Cardiac septum (tissue), 1 donor: ENCODE results near the gene DUS1L. TPM values are rescaled to one million over a fixed set of nuclear protein-coding genes. Genes with fewer than 3 reads are reported as not detected.

Experiments
- DNase-seq: peaks from one replicate; pipeline ENCODE4 v3.0.0-alpha.2; 2020; ENCODE audit warnings: low spot score
- intact Hi-C: fragments of 100-400 bp; cut with DNase I; formaldehyde crosslinking; loops from one replicate; pipeline ENCODE4 v1.14.0; 2022
- total RNA-seq: library from RNA; stranded (reverse); fragmentation: NEBNext Ultra II Directional; extraction: Animal tissue kit (Norgen Biotek cat#: 25700); gene quantifications from one replicate; pipeline ENCODE4 v1.2.1, GENCODE V29; 2021
- donor health status: DM: no; HTN: no; CAD: no.

The DUS1L gene
- total RNA-seq, 1 donor from 2014 or later: 47.6 TPM

DNA sequence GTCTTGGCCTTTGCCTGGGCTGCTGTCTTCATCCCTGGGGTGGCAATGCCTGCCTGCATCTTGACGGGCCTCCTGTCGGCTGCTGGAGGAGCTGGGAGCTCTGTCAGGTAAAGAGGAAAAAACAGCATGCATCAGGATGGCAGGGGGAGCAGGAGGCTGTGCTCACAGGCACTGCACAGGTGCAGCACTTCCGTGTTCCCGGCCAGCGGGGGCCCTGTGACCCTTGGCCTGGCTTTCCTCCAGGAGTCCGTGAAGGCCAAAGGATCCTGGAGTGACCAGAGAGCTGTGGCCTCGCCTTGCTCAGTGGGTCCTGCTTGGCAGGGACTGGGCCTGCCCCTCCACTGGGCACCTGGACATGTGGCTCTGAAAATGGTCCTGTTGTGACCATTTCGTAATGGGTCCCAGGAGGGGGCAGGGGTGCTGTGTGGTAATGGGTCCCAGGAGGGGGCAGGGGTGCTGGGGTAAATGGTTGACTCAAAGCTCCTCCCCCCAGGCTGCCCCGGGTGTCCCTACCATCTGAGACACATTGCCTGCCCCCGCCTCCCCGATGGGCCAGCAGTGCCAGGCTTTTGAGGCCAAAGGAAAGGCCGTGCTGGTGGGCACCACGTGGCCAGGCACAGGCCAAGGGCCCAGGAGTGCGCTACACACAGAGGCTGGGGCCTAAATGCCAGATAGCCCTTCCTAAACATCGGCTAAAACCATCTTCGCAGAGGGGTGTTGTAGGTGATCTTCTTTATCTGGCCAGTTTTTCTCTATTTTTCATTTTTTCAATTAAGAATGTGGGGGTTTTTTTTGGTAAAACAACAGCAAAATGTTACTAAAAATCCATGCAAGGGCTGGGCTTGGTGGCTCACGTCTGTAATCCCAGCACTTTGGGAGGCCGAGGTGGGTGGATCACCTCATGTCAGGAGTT lies 36.4 kb upstream of the DUS1L start:
- DNase-seq: no peak
- intact Hi-C loops: no loop called here

DNA sequence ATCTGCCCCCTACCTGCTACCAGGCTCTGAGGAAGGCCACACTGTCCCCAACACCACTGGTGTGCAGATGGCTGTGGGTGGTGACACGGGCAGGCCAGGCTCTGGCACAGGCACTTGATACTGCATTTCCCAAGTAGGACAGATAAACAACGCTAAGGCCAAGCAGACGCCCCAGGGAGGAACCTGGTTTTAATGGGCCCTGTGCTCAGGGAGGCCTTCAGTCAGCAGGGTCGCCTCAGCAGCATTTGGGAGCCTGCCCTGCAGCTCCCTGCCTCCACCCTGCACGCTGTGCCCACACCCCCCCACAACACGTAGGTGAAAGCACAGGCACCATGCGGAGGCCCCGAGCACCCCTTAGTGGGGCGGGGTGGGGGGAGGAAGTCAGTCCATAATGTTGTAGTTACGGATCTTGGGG lies 35.7 kb upstream of the DUS1L start:
- no peak for DNase-seq

DNA sequence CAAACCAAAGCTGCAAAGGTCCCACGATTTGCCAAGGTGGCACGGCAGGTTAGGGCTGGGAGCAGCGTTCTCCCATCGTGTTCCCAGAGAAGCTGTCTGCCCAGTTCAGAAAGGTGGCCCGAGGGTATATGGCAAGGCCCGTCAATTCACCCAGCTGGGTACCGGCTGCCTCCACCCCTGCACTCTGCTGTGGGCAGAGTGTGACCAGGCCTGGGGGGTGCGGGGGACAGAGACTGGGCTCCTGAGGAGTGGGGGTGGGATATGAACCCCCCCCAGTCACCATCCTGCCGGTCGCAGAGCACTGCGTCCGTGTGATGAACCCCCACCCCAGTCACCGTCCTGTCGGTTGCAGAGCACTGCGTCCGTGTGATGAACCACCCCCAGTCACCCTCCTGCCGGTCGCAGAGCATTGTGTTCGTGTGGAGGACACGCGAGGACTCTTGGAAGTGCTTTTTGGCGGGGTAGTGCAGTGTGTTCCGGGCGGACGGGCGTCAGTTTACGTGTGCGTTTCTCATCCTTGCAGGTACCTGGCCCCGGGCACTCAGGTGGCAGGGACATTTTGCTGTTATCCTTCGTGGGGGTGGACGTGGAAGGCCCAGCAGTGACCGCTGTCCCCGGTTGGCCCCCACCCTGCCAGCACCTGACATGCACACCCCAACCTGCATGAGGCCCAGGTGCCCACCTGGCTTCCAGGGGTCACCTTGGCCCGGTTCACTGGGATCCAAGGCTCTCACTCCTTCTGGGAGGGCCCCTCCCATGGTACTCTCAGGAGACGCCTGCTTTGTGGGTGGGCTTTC lies 35.1 kb upstream of the DUS1L start:
- no peak for DNase-seq

More for the DNA sequence above, 35.7 kb upstream of the DUS1L start:
- intact Hi-C loops: no loop called here

DNA sequence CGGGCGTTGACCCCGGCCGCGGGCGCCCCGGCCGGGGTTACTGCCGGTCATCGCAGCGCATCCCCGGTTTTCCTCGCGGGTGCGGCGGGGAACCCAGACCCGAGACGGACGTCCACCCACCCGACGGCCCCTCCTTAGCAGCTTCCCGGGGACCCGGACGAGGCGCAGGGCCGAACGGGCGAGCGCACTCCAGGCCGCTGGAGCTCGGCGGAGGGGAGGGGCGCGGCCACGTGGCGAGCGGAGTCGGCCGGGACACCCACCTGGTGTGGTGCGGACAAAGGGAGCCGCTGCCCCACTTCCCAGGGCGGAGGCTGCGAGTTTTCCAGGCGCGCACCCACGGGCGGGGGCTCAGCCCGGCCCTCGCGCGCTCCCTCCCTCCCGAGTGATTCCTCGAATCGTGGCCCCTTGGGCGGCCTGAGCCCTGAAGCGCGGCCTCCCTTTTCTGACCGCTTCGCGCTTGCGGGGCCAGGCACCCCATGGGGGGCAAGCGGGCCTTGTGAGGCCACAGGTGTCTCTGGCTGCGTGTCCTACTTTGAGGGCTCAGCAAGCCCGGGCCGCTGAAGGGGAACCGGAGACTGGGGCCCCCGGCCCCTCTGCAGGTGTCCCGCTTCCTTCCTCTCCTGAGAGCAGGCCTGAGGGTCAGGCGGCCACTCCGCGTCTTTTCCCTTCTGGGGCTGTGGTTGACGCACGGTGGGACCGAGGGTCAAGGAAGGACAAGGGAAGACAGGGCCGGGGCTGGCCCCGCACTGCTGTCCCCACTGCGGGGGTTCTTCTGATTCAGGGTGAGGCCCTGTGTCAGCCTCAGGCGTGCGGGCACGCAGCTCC lies 33.5 kb upstream of the DUS1L start:
- intact Hi-C loops: loop anchor here (5.0 kb wide), 1 partner anchor 62 kb away; the partner anchor contains the start of gene DCXR
- no peak for DNase-seq

More for the DNA sequence above, 35.1 kb upstream of the DUS1L start:
- intact Hi-C loops: no loop called here

DNA sequence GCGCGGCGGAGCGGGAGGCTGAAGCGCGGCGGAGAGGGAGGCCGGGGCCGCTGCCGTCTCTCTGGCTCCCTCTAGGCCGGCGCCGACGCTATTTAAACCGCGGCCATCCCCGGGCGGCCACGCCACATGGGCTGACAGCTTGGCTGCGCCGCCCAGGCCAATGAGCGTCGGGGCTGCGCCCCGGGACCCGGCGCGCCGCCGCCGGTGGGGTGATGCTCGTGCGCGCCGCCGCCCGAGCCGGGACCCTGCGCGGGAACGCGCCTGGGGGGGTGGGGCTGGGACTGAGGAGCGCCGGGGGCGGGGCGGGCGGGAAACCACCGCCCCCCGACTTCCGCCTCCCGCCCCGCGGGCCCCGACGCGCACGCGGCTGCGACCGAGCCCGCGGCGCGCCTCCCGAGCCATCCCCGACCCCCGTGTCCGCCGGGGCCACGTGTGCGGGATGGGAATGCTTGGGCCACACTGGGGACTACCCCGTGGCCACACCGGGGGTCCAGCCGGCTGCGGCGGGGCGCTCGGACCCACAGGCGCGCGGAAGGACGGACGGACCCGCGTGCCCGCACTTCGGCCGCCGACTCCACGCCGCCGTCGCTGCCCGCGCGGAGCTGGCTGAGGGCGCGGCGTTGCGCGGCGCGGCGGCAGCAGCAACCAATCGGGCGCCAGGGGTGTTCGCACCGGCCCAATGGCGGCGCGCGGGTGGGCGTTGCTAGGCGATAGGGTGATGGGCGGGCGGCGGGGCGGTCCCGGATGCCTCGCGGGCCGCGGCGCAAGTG lies 32.8 kb upstream of the DUS1L start, which contains the start of gene FASN:
Gene FASN, minus strand, starts transcription at position 68 of the 770 bp plus-strand sequence. CDS start 1,791 bp downstream, outside the sequence.
- intact Hi-C loops: loop anchor here (5.0 kb wide), 1 partner anchor 61 kb away; the partner anchor contains the start of gene DCXR
- DNase-seq: peak; percentile 96

DNA sequence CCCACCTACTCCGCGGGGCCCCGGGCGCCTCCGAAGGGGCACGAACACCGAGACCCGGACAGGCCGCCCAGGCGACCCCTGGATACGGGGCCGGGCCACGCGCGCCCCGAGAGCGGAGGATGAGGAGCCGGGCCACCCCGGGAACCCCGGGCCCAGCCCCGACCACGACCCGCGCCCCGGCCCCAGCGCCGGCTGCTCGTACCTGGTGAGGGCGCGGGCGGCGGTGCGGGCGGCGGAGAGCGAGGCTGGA lies 32.2 kb upstream of the DUS1L start:
- no peak for DNase-seq
- intact Hi-C loops: loop anchor here (5.0 kb wide), 1 partner anchor 61 kb away; the partner anchor contains the start of gene DCXR

DNA sequence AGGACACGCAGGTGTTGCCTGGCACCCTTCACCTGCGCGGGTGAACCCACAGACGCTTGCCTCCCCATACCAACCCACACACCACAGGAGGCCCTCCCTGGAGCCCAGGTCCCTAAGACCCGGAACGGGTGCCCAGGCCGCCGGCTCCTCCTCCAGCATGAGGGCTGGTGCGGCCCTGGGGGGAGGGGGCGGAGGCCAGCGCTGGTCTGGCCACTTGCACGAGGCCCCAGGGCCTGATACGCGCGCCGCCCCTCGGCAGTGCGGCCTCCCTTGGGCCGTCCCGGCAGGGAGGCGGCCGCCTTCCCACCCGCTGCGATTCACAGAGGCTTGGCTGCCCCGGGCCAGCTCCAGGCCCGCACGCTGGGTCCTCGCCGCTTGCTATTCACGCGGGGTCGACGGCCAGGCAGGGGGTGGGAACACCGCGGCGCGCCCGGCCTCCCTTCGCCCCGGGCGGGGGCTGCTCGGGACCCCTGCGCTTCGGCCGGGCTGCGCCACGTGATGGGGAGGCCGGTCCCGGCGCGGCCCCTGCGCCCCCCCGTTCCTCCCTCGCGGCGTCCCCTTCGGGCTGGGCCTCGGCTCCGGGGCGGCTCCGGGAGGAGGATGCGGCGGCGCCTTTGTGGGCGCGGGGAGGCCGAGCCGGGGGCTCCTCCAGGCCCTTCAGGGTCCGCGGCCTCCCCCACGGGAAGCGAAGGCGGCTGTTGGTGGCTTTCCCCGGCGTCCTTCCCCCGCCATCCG lies 31.7 kb upstream of the DUS1L start:
- DNase-seq: no peak
- intact Hi-C loops: loop anchor here (5.0 kb wide), 1 partner anchor 60 kb away; the partner anchor contains the start of gene DCXR

DNA sequence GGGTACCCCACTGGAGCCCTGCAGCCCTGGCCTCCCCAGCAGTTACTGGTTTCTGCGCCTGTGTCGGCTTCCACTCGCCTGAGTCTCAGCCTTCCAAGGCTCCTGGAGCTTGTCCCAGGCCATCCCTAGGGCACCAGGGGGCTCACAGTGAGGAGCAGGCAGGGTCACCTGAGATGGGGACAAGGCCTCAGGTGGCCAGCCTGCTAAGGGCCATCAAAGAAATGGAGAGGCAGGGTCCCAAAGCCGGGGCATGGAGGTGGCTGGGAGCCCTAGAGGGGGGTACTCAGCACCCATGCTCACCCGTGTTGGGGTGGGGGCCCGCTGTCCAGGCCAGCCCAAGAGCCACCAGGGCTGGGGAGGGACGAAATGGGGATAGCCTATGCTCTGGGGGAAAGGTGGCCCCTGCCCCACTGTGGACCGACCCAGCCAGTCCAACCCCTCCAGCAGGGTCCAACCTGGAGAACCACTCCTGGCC lies 31.1 kb upstream of the DUS1L start:
- intact Hi-C loops: loop anchor here (5.0 kb wide), 1 partner anchor 59 kb away; the partner anchor contains the start of gene DCXR

DNA sequence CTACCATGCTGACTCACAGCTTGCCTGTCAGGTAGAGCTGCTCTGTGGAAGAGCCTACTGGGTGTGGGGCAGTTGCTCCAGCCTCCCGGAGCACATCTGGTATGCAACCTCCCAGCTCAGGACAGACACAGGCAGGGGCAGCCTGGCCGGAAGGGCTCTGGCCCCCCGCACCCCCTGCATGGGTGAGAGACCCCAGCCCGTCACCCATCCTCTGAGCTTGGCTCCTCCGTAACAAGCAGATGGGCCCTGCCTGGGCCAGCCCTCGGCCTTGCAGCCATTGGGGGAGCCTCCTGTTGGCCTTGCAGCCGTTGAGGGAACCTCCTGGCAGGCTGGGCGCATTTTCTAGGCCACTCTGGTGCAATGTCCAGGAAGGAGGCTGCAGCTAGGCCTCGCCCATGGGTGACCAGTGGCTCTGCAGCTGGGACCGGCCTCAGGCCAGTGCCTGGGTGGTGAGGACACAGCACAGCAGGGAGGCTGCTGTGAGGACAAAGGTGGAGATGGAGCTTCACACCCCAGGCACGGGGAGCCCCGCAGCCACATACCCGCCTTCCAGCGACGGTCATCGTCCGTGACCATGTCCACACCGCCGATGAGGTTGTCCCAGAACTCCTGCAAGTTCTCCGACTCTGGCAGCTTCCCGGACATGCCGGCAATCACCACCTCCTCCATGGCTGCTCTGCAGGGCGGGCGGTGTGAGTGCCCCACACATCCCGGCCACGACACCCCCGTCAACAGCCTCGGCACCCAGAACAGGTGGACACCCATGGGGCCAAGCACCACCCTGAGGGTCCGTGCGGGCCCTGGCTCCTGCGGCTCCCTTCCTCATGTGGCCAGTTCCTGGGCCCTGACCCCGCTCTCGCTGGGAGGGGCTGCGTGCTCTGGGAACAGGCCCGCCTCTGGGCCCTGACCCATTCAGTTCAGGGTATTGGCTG lies 30.4 kb upstream of the DUS1L start:
- no peak for DNase-seq
- intact Hi-C loops: loop anchor here (5.0 kb wide), 1 partner anchor 59 kb away; the partner anchor contains the start of gene DCXR

More for the DNA sequence above, 31.1 kb upstream of the DUS1L start:
- no peak for DNase-seq

DNA sequence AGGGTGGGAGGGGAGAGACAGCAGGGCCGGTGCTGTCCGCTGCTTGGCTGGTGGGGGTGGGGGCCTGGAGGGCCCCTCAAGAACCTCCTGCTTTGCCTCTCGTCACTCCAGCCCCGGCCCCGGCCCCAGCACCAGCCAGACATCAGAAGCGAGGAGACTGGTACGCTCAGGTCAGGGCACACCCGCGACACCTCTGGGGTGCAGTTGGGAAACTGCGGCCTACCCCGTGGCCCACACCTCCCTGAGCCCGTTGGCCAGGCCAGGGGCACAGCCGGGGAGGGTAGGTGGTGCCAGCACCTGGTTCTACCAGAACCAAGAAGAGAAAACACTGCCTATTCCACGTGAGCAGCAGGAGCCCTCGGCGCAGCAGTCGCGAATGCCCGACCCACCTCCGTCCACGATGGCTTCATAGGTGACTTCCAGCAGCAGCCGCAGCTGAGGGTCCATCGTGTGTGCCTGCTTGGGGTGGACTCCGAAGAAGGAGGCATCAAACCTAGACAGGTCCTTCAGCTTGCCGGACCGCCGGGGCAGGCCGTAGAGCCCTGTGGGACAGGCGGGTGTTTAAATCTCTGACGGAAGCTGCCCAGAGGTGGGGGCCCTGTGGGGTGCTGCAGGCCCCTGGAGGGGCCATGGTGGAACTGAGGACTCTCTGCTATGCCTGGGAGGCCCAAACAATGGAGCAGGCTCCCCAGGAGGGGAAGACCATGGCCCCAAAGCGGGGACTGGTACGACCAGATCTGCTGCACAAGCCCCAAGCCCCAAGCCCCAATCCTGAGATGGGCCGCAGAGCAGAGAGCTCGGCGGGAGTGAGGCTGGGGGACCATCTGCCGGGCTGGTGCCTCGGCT lies 29.6 kb upstream of the DUS1L start:
- no peak for DNase-seq
- intact Hi-C loops: loop anchor here (5.0 kb wide), 1 partner anchor 58 kb away; the partner anchor contains the start of gene DCXR

DNA sequence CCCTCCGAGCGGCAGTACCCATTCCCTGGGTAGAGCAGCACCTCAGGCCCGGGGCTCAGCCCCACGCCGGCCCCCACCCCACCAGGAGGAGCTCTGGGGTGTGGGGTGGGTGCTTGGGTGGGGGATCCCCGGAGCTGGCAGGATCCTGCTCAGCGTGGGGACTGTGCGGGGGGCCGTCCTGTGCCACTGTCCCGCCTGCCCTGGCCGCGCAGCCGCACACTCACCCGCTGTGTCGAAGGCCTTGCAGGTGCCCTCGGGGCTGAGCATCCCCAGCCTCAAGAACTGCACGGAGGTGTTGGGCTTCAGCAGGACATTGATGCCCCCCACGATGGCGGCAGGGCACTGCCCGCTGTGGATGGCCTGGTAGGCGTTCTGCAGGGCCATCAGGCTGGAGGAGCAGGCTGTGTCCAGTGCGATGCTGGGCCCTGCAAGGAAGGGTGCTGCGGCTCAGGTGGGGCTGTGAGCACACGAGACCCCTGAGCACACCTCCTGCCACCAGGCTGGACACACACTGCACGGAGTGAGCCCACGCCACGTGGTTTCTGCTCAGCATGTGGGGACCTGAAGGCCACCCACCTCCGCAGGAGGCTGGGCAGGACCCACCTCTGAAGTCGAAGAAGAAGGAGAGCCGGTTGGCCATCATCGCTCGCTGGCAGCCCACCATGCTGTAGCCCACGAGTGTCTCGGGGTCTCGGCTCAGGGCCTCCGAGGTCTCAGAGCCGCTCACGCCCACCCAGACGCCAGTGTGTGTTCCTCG lies 27.6 kb upstream of the DUS1L start:
- intact Hi-C loops: no loop called here
- DNase-seq: no peak

DNA sequence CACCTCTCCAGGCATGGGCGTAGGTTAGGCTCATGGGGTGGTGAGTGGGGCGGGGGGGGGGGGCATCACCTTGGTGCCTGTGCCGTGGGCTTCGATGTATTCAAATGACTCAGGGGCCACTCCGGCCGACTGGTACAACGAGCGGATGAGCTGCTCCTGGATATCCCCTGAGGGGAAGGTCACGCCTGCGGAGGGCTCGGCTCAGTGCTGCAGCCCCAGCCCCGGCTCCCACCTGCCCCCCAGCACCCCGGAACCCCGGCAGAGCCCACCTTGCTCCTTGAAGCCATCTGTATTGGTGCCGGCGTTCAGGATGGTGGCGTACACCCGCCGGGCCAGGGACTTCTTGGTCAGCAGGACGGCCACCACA lies 27.0 kb upstream of the DUS1L start:
- intact Hi-C loops: no loop called here
- DNase-seq: no peak

DNA sequence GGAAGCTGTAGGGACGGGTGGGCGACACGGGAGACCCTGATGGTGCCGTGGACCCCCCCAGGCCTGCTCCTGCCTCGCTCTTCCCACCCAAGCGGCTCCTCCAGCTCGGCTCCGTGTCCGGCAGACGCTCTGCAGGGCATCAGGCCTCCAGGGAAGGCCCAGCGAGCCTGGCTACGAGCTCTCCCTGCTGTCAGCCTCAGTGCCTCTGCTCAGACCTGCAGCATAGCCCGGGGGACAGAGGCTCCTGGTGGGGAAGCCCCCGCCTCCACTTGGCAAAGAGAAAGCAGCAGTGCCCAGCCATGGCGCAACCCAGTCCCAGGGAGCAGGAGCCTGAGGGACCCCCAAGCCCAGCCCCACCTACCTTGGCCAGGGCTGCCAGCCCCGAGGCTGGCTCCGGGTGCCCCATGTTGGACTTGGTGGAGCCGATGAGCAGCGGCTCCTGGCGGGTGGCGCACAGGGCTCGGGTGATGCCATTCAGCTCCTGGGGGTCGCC lies 26.5 kb upstream of the DUS1L start:
- DNase-seq: no peak
- intact Hi-C loops: no loop called here

DNA sequence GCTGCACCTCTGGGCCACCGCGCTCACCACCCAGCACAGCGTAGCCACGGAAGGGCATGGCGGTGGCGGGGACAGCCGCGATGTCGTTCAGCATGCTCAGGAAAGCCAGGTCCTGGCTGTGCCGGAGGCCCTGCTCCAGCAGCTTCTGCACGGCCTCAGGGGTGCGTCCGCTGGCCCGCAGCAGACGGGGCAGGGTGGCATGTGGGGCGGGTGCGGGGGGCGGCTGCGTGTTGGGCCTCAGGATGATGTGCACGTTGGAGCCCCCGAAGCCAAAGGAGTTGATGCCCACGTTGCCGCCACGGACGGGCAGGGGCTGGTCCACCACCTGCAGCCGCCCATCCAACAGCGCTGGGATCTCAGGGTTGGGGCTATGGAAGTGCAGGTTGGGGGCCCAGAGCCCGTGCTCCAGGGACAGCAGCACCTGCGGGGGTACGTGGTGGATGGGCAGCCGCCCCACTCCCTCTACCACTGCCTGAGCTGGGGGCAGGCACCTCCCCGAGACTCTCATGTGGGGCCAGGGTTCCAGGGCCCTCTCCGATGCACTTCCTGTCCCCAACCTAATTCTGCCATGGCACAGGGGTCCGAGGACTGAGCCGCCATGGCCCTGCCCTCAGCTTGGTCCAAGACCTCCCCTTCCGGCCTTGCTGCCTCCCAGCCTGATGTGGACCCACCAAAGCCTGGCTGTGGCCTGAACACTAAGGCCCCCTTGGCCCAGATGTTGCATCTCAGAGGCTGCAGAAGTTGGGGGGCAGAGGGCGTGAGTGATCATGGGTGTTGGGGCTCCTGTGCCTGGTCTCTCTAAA lies 25.9 kb upstream of the DUS1L start:
- no peak for DNase-seq
- intact Hi-C loops: no loop called here
